Renal cortex interstitium (tissue), 11 donors: ENCODE results near the gene APEX1. TPM values are rescaled to one million over a fixed set of nuclear protein-coding genes. Genes with fewer than 3 reads are reported as not detected.
"Not testable (repeated sequence)": the region's sequence is repeated elsewhere in the genome, so short reads cannot be mapped to it uniquely, and the experiment has no call there.

Experiments
- DNase-seq, 11 donors: peaks; one replicate each; pipeline ENCODE4 v3.0.0-alpha.2; 2013; ENCODE audit warnings: low read depth in 9 of 11, low spot score in 4 of 11; ENCODE audit errors: extremely low read depth in 1 of 11
- polyA plus RNA-seq, 3 donors: library from polyadenylated mRNA; unstranded; fragments of 120-200 nt; gene quantifications; one replicate each; pipeline ENCODE4 v1.2.1, GENCODE V29; 2013; ENCODE audit not compliant: insufficient read length in 3 of 3

APEX1 gene
- polyA plus RNA-seq, 3 donors, result 292 to 331 (median 308) TPM

DNA sequence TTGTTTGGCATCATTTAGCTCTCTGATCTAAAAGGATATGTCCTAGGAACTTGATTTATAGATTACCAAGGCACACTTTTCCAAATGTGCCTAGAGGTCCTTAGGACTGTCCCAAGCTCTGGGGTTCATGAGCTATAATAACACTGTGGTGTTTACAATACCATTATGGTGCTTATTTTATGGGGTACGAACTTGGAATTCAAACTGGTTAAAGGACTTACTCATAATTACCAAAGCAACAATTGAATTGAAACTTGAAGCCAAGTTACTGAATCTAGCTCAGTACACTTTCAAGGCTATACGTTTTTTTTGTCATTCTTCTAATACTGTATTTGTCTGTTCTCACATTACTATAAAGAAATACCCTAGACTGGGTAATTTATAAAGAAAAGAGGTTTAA is 32.1 kb upstream of the APEX1 start:
- DNase-seq, result no peak

- DNase-seq, result no peak
Measured at GRCh38 chr14:20424851-20425250, 30.2 kb upstream of the APEX1 start.

- no peak for DNase-seq
Measured at GRCh38 chr14:20427231-20428009, 27.6 kb upstream of the APEX1 start.

DNA sequence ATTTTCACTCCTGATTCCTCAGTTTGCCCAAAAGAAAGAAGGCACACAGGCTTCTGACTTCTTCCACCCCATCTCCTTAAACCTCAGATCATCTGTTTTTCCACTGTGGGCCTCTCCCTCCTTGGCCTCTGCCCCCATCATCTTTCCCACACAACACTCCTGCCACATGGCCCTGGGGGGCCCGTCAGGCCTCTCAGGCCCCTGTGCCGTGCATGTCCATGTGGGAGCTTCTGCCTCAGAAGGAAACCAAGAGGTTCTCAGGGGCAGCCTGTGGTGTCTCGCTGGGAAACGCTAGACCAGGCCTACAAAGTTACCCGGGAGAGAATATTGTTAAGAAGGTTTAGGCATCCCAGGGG is 27.0 kb upstream of the APEX1 start:
- no peak for DNase-seq

GRCh38 chr14:20428802-20429201 is 26.2 kb upstream of the APEX1 start:
- no peak for DNase-seq

- DNase-seq, result no peak
Measured at GRCh38 chr14:20429801-20430669, 25.0 kb upstream of the APEX1 start.

DNA sequence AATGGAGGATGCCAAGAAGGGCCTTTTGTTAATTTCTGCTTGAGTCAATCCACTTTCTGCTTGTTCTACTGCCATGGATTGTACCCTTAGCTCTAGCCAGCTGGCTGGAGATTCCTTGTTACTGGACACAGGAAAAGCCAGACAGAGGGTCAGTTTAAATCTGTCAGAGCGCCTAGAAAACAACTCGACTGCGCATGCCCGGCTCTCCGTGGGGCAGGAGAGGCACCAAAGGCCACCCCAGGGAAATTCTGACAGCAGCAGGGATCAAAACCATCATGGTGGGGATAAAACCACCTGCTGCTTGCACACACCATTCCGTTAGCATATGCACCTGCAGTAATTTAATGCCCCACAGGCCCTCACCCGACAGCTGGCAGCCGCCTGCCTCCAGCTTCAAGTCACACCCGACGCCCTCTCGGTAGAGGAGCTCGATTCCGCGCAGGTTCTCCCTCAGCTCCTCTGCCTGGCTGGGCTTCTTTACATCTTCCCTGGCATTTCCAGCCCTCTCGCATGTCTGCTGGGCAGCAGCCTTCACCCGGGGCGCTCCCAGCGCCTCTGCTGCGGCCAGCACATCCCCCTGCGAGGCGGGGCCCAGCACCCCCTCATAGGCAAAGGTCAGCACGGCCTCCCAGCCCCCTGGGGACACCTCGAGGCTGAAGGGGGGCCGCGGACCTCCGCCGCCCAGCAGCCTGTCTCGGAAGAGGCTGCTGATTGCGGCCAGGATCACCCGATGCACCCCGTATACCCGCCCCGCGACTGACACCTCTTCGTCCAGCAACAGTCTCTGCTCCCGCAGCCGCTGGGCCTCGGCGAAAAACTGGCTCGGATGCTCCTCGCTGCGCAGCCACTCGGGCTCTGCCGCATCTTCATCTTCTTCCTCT is 20.1 kb upstream of the APEX1 start:
- DNase-seq, result peak in 2 of 11 donors; percentile 7 to 21

GRCh38 chr14:20435582-20436362 is 19.3 kb upstream of the APEX1 start, which contains the start of gene KLHL33:
Gene KLHL33, minus strand, starts transcription at chr14:20436166. Its CDS starts 355 bp downstream, at chr14:20435811.
- DNase-seq, result no peak

- no peak for DNase-seq
Measured at GRCh38 chr14:20436363-20436755, 18.7 kb upstream of the APEX1 start.

DNA sequence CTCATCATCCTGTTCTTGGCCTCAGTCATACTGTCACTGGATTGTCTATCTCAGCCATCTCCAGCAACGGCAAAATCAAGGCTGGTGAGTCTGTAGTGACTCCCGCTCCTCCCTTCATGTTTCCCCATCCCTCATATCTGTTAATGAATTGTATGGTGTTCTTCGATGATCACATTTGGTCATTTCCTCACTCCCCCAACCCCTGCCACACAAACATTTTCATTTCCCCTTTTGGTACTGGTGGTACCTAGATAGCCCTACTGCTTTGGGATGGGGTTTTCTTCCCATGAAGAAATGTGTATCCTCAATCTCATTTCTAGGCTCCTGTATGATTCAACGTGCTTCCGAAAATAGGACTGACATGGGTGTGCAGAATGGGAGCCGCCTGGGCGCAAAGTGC is 16.4 kb upstream of the APEX1 start:
- no peak for DNase-seq

DNA sequence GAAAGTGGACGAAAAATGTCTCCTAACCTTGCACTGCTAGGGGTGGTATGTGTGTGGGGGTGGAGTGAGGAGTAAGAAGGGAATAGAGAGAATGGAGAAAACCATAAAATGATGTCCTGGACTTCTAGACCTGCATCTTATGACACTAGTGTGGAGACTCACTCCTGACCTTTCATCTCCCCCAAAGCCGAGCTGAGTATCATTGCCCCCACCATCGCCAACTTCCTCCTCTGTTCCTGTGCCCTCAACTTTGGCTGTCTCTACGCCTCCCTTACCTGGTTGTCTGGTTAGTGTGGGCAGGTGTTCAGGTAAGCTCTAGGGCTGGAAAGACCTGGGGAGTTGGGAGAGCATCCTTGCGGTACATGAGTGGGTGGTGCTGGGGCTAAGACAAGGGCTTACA is 14.6 kb upstream of the APEX1 start:
- DNase-seq, result no peak

- no peak for DNase-seq
Measured at GRCh38 chr14:20440882-20441281, 14.1 kb upstream of the APEX1 start.

DNA sequence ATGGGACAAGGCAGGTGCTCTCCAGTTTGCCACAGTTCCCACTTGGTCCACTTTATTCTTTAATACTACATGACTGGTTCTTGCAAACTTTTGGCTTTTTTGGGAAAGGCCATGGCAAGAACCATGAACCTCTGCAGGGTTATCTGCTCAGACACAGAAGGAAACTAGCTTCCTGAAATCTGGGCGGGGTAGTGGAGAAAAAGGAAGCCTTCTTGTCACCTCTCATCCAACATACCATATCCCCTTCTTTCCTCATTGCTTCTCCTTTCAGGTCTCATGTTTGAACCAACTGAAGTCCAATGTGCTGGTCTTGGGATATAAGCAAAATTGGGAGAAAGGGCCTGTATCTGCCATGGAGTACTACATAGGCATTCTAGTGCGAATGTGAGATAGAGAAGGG is 13.6 kb upstream of the APEX1 start:
- no peak for DNase-seq

- not testable (repeated sequence) for DNase-seq
Measured at GRCh38 chr14:20443650-20444049, 11.4 kb upstream of the APEX1 start.

GRCh38 chr14:20446889-20447288 is 8.1 kb upstream of the APEX1 start:
- DNase-seq, result no peak

DNA sequence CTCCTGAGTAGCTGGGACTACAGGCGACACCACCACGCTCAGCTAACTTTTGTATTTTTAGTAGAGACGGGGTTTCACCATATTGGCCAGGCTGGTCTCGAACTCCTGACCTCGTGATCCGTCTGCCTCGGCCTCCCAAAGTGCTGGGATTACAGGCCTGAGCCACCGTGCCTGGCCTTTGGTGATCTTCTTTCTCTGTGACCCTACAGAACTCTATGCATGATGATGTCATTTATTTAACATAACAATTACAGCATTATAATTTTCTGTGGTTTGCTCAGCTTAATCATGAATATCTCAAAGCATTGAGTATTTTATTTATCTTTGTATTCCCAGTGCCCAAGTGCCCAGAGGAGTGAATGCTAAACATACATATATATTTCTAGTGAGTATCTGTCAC is 2.2 kb upstream of the APEX1 start:
- not testable (repeated sequence) for DNase-seq

DNA sequence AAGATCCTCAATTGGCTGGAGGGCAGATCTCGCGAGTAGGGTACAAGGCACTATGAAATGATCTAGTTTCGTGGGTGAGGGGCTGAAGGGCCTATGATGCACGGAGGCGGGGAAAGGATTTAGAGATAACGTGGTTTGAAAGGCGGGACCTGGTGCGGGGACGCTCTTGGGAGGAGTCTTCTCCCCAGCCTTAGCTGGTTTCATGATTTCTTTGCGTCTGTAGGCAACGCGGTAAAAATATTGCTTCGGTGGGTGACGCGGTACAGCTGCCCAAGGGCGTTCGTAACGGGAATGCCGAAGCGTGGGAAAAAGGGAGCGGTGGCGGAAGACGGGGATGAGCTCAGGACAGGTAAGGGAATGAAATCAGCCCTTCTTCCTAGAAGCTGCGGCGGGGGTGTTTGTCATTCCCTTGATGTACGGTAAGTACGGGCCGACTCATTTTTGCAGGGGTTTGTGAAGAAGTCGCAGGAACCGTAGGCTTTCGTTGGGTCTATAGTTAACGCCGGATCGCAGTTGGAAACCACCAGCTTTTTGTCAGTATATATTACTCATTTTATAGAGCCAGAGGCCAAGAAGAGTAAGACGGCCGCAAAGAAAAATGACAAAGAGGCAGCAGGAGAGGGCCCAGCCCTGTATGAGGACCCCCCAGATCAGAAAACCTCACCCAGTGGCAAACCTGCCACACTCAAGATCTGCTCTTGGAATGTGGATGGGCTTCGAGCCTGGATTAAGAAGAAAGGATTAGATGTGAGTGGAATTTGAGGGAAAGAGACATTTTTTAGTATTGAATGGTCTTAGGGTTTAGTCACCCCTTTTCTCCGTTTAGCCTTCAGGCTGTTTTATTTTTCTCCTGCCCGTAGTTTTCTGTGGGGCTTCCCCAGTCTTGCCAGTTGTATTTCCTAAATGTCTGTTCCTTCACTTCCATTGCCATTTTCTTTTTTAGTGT is 602 bp downstream of the APEX1 start:
- no peak for DNase-seq

- DNase-seq, result no peak
Measured at GRCh38 chr14:20456971-20457370, 1.9 kb downstream of the APEX1 start.
